ENCODE measurements around the gene SLC25A30.
"Not testable (repeated sequence)": the region's sequence is repeated elsewhere in the genome, so short reads cannot be mapped to it uniquely, and the experiment has no call there.

SLC25A30 gene

GRCh38 chr13:45364876-45365557 lies 53.2 kb downstream of the SLC25A30 start:
- DNase-seq = no peak

- peak; percentile 71 for DNase-seq
Observed at GRCh38 chr13:45362939-45363338, 55.2 kb downstream of the SLC25A30 start.

GRCh38 chr13:45361596-45362206 lies 56.5 kb downstream of the SLC25A30 start:
- DNase-seq = no peak

DNA sequence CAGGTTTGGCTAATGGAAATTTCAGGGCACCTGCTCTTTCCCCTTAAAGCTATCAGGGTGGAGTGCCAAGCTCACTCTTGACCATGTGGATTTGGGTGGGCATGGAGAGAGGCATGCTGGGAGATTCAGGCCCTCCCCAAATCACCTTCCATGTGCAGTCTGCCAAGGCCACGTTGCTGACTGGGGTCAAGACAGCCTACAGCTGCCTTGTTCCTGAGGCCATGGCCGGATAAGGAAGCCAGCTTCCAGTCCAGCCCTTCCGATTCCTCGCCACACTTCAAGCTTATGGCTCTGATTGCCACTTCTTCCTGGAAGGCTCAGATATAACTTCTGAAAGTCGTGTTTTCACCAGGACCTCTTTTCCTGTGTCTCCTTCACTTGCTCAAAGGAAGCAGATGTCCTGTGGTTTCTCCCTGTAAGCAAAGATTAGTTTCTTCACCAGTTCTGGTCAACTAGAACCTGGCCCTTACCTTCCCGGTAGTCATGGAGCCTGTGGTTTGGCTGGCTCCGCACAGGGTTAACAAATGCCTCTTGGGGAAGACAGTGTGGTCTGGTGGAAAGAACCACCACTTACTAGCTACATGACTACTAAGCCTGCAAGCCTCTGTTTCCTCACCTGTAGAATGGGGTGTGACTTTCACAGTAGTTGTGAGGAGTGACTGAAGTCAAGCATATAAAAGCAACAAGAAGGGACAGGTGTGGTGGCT lies 61.1 kb downstream of the SLC25A30 start:
- peak; percentile 56 for DNase-seq

GRCh38 chr13:45353895-45354294 lies 64.3 kb downstream of the SLC25A30 start:
- DNase-seq = no peak

- no peak for DNase-seq
Observed at GRCh38 chr13:45352031-45352430, 66.1 kb downstream of the SLC25A30 start.

DNA sequence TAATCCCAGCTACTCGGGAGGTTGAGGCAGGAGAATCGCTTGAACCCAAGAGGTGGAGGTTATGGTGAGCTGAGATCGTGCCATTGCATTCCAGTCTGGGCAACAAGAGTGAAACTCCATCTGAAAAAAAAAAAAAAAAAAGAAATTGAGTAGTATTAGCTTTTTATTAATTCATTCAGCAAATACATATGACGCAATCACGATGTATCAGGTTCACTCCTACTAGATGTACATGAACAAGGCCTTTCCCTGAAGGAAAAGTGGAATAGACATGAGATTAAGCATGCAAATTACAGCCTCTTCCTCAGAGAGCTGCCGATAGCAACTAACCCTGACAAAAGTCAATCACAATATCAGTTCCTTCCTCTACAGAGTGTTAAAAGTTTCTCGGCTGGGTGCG lies 68.0 kb downstream of the SLC25A30 start:
- no peak for DNase-seq

GRCh38 chr13:45349438-45349837 lies 68.7 kb downstream of the SLC25A30 start:
- no peak for DNase-seq

GRCh38 chr13:45344064-45344463 lies 74.1 kb downstream of the SLC25A30 start:
- DNase-seq = not testable (repeated sequence)
